PC-9 (cell line): Measurements from ENCODE around the gene RAB36. TPM values are rescaled to one million over a fixed set of nuclear protein-coding genes. Genes with fewer than 3 reads are reported as not detected.

ENCODE experiments used
- BruUV-seq: library from RNA; stranded (reverse); fragments of 400-500 nt; replicated peaks from 2 replicates; lab custom pipeline; 2021; lab: Mats Ljungman, UMichigan
- CTCF ChIA-PET: fragments of 300-600 bp; sonication (Branson Sonifier 250); formaldehyde crosslinking; loops from one replicate; lab custom pipeline; 2022; ENCODE audit warnings: antibody characterized with exemption; lab: Charles Lee
- POLR2A ChIA-PET: fragments of 300-600 bp; sonication (Branson Sonifier 250); formaldehyde crosslinking; loops from one replicate; lab custom pipeline; 2022; ENCODE audit warnings: antibody characterized with exemption; ENCODE audit not compliant: unreplicated experiment; lab: Charles Lee
- DNase-seq, 2 experiments: peaks; one replicate each; pipeline versions ENCODE4 v3.0.0 to v3.0.0-alpha.2; 2015 to 2022; ENCODE audit warnings: mixed read lengths in 1 of 2
- H2AFZ ChIP-seq: fragments of 200-600 bp; sonication (generic); 2 replicates; pipeline ENCODE4 v1.8.1; 2017; ENCODE audit warnings: antibody characterized with exemption
- H3F3A ChIP-seq: fragments of 200-600 bp; sonication (generic); 2 replicates; pipeline ENCODE4 v1.8.1; 2017; ENCODE audit warnings: antibody characterized with exemption, mild to moderate bottlenecking, low read depth; ENCODE audit not compliant: insufficient read depth
- H3K27ac ChIP-seq: fragments of 200-600 bp; sonication (generic); 2 replicates; pipeline ENCODE4 v1.6.1; 2016; ENCODE audit warnings: mixed run types
- H3K27me3 ChIP-seq: fragments of 200-600 bp; sonication (generic); 2 replicates; pipeline ENCODE4 v1.6.1; 2016; ENCODE audit warnings: low read depth, mixed run types; ENCODE audit not compliant: insufficient read depth
- H3K36me3 ChIP-seq: fragments of 200-600 bp; sonication (generic); 2 replicates; pipeline ENCODE4 v1.6.1; 2016; ENCODE audit warnings: low read depth, mixed run types
- H3K4me1 ChIP-seq: fragments of 200-600 bp; sonication (generic); replicated peaks from 2 replicates; pipeline ENCODE4 v1.6.1; 2016; ENCODE audit warnings: mixed run types; ENCODE audit not compliant: insufficient read depth
- H3K4me2 ChIP-seq: fragments of 200-600 bp; sonication (generic); 2 replicates; pipeline ENCODE4 v1.6.1; 2017; ENCODE audit warnings: mixed run types
- H3K4me3 ChIP-seq: fragments of 200-600 bp; sonication (generic); 2 replicates; pipeline ENCODE4 v1.6.1; 2016; ENCODE audit warnings: mixed run types
- H3K79me2 ChIP-seq: fragments of 200-600 bp; sonication (generic); 2 replicates; pipeline ENCODE4 v1.6.1; 2017; ENCODE audit warnings: low read depth, mixed run types
- H3K9me2 ChIP-seq: fragments of 200-600 bp; sonication (generic); 2 replicates; pipeline ENCODE4 v1.8.1; 2017; ENCODE audit warnings: mild to moderate bottlenecking; ENCODE audit not compliant: insufficient read depth
- H3K9me3 ChIP-seq: fragments of 200-600 bp; sonication (generic); 2 replicates; pipeline ENCODE4 v1.8.1; 2016; ENCODE audit warnings: low read depth; ENCODE audit not compliant: insufficient read depth
- H4K20me1 ChIP-seq: fragments of 200-600 bp; sonication (generic); 2 replicates; pipeline ENCODE4 v1.8.1; 2017; ENCODE audit not compliant: insufficient read depth
- EZH2 ChIP-seq: fragments of 200-600 bp; sonication (generic); IDR thresholded peaks from 2 replicates; pipeline ENCODE4 v1.8.0; 2017; ENCODE audit warnings: antibody characterized with exemption, low read depth
- intact Hi-C: fragments of 100-400 bp; cut with micrococcal nuclease; formaldehyde crosslinking; loops from one replicate; pipeline ENCODE4 v1.10.0; 2022; ENCODE audit not compliant: unreplicated experiment
- total RNA-seq: library from RNA; stranded (reverse); gene quantifications from 2 replicates; pipeline ENCODE4 v1.2.3, GENCODE V29; 2021
- TF ChIP-seq, protein P1 (sequence below): fragments of 200-600 bp; sonication (generic); conservative IDR thresholded peaks from 2 replicates; pipeline ENCODE4 v1.6.1; 2017; ENCODE audit warnings: mixed run types, antibody characterized with exemption, mild to moderate bottlenecking, moderate library complexity

The RAB36 gene
- total RNA-seq, 1 experiment from 2014 or later: 6.8 TPM

DNA sequence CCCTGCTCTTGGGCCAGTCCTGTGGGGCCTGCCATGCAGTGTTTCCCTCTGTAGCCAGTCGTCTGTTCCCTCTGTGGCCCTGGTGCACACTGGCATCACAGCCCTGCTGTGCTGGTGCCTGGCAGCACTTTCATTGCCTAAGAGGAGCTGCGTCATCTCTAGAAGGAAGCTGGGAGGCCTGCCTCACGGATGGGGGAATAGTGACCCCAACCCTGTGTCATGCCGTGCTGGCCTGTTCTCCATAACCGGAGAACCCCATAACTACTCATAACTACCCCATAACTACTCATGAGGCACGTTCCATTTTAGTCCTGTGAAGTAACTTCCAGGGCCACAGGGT lies 14.0 kb downstream of the RAB36 start:
- Histone ChIP-seq H3K4me1 (peaks cover 11% of the 10 kb centered on the region; the same call in 1 of the 2 replicates), H3K36me3 (no peaks in the 10 kb centered on the region), H3K9me2 (no peaks in the 10 kb centered on the region), H3K79me2 (no peaks in the 10 kb centered on the region), H3K4me3 (no peak overlapping the region), H3K4me2 (no peak overlapping the region), H3K27ac (no peak overlapping the region), H3K27me3 (no peaks in the 10 kb centered on the region), H3F3A (no peaks in the 10 kb centered on the region; the same call in 1 of the 2 replicates), H3K9me3 (no peaks in the 10 kb centered on the region), H2AFZ (no peak overlapping the region), H4K20me1 (no peaks in the 10 kb centered on the region)
- intact Hi-C loops: no loop called here
- TF ChIP-seq, protein P1, sequence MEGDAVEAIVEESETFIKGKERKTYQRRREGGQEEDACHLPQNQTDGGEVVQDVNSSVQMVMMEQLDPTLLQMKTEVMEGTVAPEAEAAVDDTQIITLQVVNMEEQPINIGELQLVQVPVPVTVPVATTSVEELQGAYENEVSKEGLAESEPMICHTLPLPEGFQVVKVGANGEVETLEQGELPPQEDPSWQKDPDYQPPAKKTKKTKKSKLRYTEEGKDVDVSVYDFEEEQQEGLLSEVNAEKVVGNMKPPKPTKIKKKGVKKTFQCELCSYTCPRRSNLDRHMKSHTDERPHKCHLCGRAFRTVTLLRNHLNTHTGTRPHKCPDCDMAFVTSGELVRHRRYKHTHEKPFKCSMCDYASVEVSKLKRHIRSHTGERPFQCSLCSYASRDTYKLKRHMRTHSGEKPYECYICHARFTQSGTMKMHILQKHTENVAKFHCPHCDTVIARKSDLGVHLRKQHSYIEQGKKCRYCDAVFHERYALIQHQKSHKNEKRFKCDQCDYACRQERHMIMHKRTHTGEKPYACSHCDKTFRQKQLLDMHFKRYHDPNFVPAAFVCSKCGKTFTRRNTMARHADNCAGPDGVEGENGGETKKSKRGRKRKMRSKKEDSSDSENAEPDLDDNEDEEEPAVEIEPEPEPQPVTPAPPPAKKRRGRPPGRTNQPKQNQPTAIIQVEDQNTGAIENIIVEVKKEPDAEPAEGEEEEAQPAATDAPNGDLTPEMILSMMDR: no peak
- TF ChIP-seq EZH2: no peak
- CTCF ChIA-PET: no interaction called here
- POLR2A ChIA-PET: no interaction called here
- DNase-seq: no peak
- no TSS peak for BruUV-seq

DNA sequence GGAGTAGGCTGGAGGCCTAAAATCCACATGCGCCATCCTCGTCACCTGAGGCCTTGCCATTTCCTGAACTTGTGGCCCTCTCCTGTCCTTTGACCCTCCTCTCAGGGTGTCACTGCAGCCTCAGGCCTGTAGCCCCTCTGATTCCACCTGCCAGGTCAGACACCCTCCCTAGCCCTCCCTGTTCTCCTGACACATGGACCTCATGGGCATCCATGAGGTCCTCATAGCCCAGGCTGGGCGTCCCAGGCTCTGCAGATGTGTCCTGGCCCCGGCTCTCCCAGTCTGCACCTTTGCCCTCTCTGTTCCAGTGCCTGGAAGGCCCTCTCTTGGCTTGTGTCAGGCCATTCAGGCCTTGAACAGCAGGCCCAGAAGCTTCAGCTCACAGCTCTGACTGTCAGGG lies 15.8 kb downstream of the RAB36 start:
- intact Hi-C loops: no loop called here
- H3K9me3 ChIP-seq: no peaks in the 10 kb centered on the region
- no TSS peak for BruUV-seq
- CTCF ChIA-PET: no interaction called here
- H3K79me2 ChIP-seq: no peaks in the 10 kb centered on the region
- no peaks in the 10 kb centered on the region for H3K36me3 ChIP-seq
- H3K4me3 ChIP-seq: no peak overlapping the region
- no peak overlapping the region for H3K4me2 ChIP-seq
- TF ChIP-seq, protein P1: no peak
- no peak for TF ChIP-seq EZH2
- H3K27me3 ChIP-seq: no peaks in the 10 kb centered on the region
- H3F3A ChIP-seq: no peaks in the 10 kb centered on the region; the same call in 1 of the 2 replicates
- DNase-seq: no peak
- H4K20me1 ChIP-seq: no peaks in the 10 kb centered on the region
- peaks cover 11% of the 10 kb centered on the region; the same call in 1 of the 2 replicates for H3K4me1 ChIP-seq
- no peak overlapping the region for H2AFZ ChIP-seq
- no peaks in the 10 kb centered on the region for H3K9me2 ChIP-seq
- H3K27ac ChIP-seq: no peak overlapping the region
- POLR2A ChIA-PET: no interaction called here

DNA sequence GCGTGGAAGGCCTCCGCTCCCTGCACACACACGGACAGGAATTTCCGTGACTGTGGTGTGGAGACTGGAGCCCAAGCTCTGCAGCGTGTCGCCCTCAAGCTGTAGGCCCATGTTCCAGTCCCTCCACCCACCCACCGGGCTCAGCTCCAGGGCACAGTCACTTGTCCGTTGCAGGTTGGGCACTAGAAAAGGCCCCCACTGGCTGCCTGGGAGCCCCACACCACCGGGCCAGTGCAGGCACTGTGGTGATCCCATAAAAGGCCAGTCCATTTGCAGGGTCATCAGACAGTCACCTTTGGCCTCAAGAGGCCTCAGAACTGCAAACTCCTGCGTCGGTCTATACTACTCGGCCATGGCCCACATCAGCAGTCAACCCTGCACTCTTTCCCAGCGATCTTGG lies 16.3 kb downstream of the RAB36 start:
- no TSS peak for BruUV-seq
- H3K4me1 ChIP-seq: peaks cover 9% of the 10 kb centered on the region; the same call in 1 of the 2 replicates
- H4K20me1 ChIP-seq: no peaks in the 10 kb centered on the region
- no peaks in the 10 kb centered on the region for H3K79me2 ChIP-seq
- CTCF ChIA-PET: no interaction called here
- no peak for TF ChIP-seq EZH2
- TF ChIP-seq, protein P1: no peak
- H3F3A ChIP-seq: no peaks in the 10 kb centered on the region; the same call in 1 of the 2 replicates
- POLR2A ChIA-PET: no interaction called here
- H3K27ac ChIP-seq: no peak overlapping the region
- no peaks in the 10 kb centered on the region for H3K27me3 ChIP-seq
- no peaks in the 10 kb centered on the region for H3K9me2 ChIP-seq
- DNase-seq: no peak
- H3K36me3 ChIP-seq: no peaks in the 10 kb centered on the region
- intact Hi-C loops: no loop called here
- H3K4me2 ChIP-seq: no peak overlapping the region
- no peak overlapping the region for H2AFZ ChIP-seq
- H3K4me3 ChIP-seq: no peak overlapping the region
- H3K9me3 ChIP-seq: no peaks in the 10 kb centered on the region
